HG02678 (cell line): Measurements from ENCODE around the gene SMG6.
A peak's percentile ranks its signal among the peaks of the same experiment; 100 is the strongest.

Source experiments
- ATAC-seq: cut with Tn5 transposase; IDR thresholded peaks from one replicate; pipeline ENCODE4 v1.9.1; 2021; ENCODE audit warnings: mild to moderate bottlenecking, moderate library complexity; ENCODE audit not compliant: unreplicated experiment

SMG6 gene

DNA sequence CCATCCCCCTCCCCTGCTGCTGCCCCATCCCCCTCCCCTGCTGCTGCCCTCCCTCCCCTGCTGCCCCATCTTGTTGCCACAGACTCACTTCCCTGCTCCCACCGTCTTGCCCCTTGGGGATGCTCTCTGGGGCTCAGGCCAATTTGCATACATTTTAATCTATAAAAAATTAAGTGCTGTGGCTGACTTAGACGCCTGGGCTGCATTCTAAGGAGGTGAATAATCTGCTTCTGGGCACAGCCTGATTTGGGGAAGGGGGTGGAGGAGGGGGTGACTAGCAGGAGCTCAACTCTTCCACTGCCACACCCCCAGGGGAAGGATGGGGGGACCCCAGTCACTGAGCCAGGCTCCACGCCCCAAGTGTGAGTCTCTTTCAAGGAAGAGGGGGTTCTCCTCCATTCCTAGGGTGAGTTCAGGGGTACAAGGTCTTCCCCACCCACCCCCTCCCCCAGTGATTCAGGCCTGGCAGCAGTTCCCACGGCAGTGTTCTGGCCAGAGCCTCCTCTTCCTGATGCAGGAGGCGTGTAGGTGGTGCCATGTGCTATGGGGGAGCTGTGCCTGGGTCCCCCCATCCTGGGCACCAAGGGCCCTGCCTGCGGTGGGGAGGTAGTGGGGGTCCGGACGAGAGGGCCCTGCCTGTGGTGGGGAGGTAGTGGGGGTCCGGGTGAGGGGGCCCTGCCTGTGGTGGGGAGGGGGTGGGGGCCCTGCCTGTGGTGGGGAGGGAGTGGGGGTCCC, 268.6 kb downstream of the SMG6 start:
- ATAC-seq, result no peak

DNA sequence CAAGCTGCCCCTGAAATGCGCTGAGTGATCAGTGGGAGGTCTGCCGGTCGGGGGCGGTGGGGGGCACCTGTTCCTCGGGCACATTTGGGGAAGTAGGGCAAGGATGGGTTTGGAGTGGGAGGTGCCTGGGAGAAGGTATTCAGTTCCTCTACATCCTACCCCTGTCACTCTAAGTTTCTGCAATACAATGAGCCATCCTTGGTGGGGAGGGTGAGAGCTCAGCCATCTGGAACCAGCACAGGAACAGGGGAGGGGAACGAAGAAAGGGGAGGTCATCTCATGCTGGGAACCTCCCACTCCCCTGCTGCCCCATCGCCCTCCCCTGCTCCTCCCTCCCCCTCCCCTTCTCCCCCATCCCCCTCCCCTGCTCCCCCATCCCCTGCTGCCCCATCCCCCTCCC, 269.4 kb downstream of the SMG6 start:
- ATAC-seq, result no peak

DNA sequence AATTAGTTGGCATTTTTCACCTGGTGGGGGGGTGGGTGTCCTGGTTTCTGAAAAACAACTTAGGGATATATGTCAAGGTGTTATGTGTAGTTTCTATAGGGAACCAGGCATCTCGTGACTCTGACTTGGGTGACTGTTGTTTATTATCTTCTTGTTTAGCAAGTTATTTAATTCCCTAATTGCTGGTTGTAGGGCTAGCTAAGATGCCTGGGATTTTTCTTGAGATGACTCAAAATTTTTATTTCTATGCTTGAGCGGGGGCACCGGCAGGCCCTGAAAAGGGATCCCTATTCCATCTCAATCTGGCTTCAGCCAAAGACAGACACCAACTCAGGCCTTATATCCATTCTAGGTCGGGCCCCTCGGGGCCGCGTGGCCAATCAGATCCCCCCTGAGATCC, 270.4 kb downstream of the SMG6 start:
- no peak for ATAC-seq

DNA sequence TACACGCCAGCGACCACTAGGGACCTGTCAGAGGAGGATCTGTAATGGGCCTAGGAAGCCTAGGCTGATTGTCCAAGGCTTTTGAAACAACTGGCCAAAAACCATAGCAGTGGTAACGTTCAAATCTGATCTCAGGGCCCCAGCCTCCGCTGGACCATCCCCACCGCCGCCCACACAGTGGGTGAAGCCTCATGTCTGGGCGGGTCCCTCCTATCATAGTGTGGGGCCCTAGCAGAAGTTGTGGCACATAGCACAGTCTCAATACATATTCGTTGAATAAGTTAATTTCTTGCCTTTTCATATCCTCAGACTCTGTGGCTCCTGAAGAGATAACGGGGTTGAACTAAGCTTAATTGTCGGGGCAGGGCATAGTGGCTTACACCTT, 272.8 kb downstream of the SMG6 start:
- ATAC-seq, result peak; percentile 3

DNA sequence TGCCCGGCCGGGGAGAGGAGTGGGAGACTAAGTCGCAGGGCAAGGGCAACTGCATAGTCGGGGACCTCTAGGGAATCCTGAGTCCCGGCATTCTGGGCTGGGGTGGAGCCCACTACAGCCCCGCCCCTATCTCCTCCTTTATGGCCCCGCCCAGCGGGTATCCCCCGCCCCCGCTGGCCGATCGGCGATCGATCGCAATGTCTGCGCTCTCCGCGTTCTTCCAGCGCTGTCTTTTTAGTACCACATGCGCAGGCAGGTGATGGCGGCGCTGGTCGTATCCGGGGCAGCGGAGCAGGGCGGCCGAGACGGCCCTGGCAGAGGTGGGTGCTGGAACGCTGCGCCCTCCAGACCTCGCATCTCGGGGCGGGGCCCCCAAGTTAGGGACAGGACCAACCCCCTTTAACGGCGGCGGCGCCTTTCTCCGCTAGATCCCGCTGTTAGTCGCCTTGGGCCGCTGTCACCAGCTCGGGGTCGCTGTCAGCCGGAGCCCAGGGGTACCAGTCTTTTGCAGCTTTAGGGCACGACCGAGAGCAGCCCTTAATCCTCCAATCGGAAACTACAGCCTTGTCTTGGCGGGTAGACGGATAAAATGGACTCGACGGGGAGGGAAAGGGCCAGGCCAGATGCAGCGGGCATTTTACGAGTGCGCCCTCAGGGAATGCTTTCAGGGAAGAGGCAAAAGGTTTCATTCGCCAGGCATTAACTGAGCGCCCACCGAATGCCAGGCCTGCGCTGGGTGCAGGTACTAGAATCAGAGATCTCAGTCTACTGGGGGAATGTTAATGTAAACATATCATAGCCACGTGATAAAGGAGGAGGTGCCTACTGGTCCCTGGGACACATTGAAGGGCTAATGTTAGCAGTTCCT, 273.4 kb downstream of the SMG6 start, which contains the start of gene DPH1:
DPH1 (plus strand) TSS at position 243 of the 868 bp plus-strand sequence; CDS start at position 260, 17 bp downstream.
- ATAC-seq, result peak; percentile 79

DNA sequence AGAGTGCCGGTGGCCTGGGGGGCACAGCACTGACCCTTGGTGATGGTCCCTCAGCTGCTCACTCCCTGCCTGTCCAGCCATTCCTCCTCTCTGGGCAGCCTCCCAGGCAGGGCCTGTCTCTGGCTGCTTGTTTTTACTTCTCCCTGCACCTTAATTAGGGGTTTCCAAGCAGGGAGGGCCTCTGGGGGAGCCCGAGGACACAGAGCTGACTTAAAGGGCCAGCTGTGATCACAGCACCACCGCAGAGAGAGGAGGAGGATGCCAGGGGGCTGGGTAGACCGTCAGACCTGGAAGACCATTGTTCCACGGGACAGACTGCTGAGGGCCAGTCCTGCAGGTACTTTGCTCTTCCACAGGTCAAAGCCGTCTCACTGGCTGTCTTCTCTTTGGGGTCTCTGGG, 274.8 kb downstream of the SMG6 start:
- no peak for ATAC-seq

DNA sequence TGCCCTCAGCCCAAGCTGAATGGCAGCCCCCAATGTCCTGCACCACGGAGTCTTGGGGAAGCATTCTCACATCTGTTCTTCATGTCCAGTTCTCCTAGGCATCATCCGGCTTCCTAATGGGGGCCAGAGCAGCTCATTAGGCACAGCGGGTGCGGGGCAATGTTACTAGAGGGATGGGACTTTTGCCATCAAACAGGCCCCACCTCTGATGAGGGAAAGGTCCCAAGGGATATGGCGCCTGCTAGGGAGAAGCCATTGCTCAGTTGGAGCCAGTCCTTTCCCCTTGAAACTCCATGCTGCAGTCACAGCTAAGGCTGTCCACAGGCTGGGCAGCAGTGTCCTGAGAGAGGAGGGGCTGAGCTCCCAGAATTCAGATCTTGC, 275.4 kb downstream of the SMG6 start:
- ATAC-seq, result no peak

DNA sequence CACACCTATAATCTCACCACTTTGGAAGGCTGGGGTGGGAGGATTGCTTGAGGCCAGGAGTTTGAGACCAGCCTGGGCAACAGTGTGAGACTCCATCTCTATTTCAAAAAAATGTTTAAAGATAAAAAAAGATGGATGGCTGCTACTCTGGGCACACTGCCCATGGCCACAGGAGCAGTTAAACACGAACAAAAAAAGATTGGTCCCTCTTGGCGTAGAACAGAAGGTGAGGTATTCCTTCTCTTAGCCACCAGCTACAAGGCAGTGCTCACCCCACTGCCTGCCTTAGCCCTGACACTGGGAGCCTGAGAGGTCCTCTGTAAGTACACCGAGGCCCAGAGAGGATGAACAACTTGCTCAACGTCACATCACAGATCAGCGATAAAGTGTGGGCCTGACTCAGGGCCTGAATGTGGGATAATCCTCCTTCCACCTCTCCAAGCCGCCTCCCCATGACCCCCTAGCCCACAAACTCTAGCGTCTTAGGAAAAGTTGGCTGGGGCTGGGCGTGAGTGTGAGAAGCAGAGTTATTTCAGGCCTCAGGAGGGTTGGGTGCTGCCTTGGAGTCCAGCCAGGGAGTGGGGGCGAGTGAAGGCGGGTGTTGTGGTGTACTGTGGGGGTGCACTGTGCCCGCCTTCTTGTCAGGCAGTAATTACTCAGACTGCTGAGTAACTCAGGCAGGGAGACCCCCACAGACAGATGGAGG, 275.9 kb downstream of the SMG6 start:
- no peak for ATAC-seq

DNA sequence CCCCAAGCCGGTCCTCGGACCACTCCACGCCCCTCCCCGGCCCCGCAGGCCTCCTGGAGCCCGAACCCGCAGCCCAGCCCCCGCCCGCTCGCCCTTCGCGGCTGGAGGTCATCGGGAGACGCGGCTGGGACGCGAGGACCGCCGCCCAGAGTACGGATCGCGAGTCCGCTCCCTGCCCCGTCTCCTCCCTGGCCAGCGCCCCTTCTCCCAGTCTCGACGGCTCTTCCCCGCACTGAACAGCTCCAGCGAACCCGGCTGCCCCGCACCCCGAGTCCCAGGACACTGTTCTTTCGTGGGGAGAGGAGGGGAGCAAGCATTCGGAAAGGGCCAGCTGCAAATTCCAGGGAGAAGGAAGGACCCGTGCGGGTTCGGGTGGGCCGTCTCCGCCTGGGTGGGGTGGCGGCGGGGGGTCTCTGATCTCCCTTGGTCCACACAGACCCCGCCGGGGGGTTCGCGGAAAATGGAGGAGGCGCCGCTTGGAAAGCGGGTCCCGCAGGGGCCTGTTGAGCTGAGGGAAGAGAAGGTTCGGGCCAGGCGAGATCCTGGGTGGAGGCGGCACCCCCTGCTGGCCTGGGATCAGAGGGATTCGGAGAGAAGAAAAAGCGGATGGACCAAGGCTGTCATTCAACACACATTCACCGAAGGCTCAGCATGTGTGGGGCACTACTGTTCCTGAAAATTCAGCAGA, 277.8 kb downstream of the SMG6 start:
- ATAC-seq, result no peak

DNA sequence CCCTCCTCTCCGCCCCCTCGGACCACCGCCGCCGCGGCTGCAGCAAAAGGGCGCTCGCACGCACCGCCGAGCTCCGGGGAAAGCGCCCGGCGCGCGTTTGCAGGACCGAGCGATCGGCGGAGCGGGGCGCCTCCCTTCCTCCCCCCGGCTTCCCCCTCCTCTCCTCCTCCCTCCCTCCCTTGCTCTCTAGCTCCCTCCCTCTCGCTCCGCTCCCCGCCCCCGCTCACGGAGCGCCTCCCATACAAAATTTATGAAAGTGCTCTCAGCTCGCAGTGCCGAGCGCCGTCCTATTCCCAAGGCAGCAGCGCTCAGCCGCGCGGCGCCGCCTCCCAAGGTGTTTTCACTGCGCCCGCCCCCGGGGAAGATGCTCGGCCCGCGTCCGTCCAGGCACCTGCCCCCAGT, 278.4 kb downstream of the SMG6 start, which contains the start of gene RTN4RL1:
RTN4RL1 (minus strand) TSS at position 115 of the 402 bp plus-strand sequence. CDS start 469 bp downstream, outside the sequence.
- no peak for ATAC-seq

DNA sequence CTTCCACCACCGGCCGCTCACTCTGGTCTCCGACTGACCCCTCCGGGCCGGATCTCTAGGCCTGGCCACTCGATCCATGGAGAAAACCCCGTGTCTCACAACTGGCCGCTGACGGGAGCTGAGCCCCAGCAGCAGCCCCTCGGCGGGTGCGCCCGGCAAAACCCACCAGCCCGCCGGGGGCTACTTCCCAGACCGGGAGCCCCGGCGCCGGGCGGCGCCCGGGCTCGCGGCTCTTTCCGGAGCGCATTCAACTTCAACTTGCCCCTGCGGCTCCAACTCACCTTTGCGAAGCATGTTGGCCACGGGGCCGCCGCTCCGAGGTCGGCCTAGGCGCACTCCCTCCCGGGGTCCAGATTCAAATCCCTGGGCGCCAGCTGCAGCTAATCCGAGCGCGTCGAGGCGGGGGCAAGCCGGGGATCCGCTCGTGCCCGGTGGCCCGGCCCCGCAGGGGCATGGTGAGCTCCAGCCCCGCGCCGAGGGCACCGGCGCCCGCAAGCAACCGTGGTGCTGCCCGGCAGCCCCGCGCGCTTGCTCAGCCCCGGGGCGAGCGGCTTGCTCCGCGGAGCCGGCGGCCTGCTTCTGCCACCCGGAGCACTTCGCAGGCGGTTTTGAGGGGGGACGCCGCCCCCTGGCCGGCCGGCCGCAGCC, 278.9 kb downstream of the SMG6 start:
- ATAC-seq, result no peak

DNA sequence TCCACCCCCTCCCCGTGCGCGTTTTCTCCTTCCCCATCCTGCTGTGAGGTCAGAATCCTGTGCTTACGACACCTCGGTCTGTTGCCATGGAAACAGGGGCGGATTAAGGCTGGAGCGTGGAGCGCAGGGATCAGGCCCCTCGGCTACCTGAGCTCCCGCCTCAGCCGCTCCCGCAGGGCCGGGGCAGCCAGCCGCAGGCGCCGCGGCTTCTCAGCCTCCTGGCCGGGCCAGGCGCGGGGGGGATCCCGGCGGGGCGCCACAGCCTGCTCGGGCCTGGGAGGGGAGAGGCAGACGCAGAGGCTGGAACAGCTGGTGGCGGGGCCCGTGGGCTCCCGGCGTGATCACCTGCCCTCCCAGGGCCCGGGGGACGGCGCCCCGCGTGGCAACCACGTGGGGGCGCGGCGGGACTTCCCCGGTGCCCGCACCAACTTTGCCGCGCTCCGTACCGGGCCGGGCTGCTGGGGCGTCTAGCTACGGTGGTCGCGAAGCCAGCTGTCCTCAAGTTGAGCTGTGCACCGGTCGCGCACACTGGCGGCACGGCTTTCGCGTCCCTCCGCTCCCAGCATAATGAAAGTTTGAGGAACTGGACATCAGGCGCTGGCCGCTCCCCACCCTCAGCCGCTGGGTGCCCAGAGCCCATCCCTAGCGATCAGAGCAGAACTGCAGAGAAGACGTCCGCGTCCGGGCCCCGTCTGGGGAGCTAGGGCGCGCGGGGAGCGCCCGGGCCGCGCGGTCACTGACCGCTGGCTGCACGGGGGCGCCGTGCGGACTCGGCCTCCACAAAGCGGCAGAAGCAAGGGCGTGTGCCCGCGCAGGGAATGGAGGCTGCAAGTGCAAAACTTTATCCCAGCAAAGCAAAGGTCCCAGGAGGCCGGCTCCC, 279.7 kb downstream of the SMG6 start:
- no peak for ATAC-seq

DNA sequence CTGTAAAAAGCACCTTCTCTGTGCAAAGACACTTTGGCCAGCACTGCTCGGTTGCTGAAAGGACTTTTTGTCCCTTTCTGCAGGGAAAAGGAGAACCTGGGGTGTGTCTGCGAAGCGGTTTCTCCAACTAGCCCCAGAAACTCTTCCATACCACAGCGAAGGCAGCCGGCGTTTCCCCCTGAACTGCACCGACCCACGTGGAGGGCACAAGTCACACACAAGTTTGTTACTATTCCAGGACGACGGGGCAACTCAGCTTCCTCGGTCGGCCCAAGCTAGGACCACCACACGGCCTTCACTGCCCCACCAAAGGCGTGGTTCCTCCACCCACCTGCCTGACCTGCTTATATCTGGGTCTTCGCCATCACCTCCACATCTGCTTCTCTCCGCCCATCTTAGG, 280.3 kb downstream of the SMG6 start:
- no peak for ATAC-seq

DNA sequence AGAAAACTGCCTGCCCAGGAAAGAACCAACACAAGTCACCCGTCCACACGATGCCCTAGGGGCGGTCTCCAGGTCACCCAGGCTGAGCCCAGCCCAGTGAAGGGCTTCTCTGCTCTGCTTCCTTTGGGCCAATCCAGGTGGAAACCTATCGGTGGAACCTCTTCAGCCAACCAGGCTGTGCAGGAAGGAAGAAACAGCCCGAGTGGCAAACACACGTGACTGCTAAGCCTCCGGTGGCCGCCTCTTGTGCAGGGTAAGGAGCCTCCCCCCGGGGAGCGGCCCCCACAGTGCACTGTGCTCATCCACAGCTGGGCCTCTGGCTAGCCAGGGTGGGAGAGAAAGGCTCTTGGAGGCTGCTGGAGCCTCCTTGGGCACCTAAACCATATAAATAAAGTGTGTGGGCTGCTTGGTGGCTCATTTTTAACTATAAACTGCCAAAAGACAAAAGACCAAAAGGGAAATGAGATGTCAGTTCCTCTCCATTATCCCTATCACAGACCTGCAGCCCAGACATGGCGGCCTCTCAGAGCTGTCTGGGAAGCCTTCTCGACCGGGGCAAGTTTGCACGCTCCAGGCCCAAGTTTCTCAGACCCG, 280.8 kb downstream of the SMG6 start:
- ATAC-seq, result no peak

DNA sequence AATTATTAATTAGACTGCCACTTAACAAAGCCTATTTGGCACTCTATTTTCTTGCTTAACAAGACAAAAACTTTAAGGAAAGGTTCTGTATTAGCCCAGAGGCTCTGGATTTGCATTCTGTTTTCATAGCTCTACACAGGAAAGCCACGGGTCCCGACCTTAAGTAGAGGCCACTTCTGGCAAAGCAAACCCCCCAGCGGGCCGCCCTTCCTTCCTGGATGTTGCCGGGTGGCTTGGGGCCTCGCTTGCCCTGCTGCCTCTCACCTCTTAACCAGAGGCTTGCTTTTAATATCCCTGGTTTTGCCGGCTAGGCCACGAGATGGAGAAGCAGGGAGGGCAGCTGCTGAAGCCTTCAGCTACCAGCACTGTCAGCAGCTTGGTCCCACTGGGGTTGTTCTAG, 282.9 kb downstream of the SMG6 start:
- no peak for ATAC-seq

DNA sequence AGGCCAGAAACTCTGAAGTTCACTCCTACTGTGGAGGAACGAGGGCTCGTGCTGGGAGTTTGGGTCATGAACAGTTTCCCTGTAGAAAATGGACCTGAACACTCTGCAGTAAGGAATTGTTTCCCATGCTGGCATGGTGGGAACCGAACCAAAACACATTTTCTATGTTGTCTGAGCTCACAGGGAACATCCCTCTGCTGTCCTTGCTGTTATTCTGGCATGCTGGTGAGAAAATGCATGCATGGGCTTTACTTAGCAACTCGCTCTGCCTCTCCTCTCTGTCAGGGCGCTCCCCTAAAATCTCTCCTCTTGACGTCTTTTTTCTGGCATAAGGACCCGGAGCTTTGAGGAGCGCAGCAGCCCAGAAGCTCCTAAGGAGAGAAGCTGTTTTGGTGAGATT, 283.9 kb downstream of the SMG6 start:
- no peak for ATAC-seq

DNA sequence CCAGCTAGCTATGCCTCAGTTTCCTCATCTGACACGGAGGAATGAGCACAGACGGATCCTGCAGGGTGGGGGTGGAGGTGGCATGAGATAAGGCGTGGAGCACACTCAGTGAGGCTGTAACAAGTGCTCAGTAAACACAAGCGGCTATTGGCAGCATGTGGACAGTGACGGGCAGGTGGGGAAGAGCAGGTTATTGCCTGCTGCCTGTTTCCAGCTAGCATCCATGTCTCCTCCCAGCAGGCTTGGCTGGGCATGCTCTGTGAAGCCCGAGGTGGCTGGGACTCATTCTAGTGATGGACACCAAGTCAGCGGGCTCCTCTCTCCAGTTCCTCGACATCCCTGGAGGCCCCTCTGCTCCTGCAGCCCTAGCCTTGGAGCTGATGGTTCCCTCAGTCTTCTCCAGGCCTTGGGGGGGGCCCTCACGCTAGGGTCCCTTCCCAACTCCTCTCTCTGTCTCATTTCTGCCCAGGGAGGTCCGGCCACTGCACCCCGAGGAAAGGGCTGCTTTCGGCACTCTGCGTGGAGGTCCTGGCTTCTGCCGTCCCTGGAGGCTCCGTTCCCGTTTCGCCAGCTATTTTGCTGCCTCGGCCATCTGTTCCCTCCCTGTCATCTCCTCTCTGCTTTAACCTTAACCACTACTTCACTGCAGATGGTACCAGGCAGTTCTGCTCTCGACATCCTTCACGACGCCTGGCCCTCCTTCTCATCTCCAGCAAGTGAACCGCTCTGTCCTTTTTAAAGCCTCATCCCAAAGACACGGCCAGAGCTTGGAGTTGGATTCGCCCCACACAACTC, 284.7 kb downstream of the SMG6 start:
- no peak for ATAC-seq

DNA sequence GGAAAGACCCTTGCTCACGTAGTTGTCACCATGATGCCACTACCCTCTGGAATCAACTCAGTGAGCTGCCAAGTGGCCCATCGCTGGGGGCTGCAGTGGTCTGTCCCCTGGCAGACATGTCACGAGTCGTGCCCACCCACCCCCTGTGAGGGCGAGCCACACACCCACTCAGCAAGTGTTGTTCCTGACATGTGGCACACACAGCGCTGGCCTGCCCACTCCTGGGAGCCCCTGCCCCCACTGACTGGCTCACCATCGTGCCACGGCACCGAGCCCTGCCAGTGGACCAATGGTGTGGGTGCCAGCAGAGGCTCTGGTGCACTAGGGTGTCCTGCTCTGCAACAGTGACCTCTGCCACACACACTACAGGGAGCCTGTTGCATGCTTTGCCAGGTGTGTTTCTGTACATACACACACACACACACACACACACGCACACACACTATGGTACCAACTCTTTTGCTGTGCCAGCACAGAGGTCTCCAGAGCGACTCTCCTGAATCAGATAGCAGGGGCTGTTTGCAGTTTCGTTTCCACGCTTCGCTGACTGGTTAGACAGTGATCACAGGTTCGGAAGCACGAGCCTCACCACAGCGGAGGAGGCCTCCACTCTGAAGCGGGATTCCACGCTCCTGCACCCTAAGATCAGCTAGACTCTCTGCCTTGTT, 286.2 kb downstream of the SMG6 start:
- no peak for ATAC-seq
